Karpas-422 (cell line): ENCODE results near the gene DDX50. TPM values are rescaled to one million over a fixed set of nuclear protein-coding genes. Genes with fewer than 3 reads are reported as not detected.
A peak's percentile ranks its signal among the peaks of the same experiment; 100 is the strongest.
"Not testable (repeated sequence)": the region's sequence is repeated elsewhere in the genome, so short reads cannot be mapped to it uniquely, and the experiment has no call there.

Experiments used
- DNase-seq: peaks from one replicate; pipeline ENCODE4 v3.0.0-alpha.2; 2015
- H2AFZ ChIP-seq: fragments of 200-600 bp; sonication (generic); 2 replicates; pipeline ENCODE4 v1.6.1; 2014; ENCODE audit warnings: antibody characterized with exemption, low read length, mixed read lengths
- H3K27ac ChIP-seq: fragments of 200-600 bp; sonication (generic); 2 replicates; pipeline ENCODE4 v1.5.1; 2014; ENCODE audit warnings: mild to moderate bottlenecking, low read length, moderate library complexity
- H3K27me3 ChIP-seq: fragments of 200-600 bp; sonication (generic); 2 replicates; pipeline ENCODE4 v1.6.1; 2014; ENCODE audit warnings: low read length, mixed read lengths
- H3K36me3 ChIP-seq: fragments of 200-600 bp; sonication (generic); 2 replicates; pipeline ENCODE4 v1.6.1; 2014; ENCODE audit warnings: low read length, mixed read lengths; ENCODE audit not compliant: insufficient read depth
- H3K4me1 ChIP-seq: fragments of 200-600 bp; sonication (generic); 2 replicates; pipeline ENCODE4 v1.6.1; 2014; ENCODE audit warnings: mild to moderate bottlenecking, low read length, mixed read lengths
- H3K4me2 ChIP-seq: fragments of 200-600 bp; sonication (generic); 2 replicates; pipeline ENCODE4 v1.6.1; 2014; ENCODE audit warnings: low read length, low read depth, mild to moderate bottlenecking; ENCODE audit not compliant: poor library complexity, severe bottlenecking
- H3K4me3 ChIP-seq: fragments of 200-600 bp; sonication (generic); 2 replicates; pipeline ENCODE4 v1.5.1; 2014; ENCODE audit warnings: mild to moderate bottlenecking, antibody characterized with exemption, low read length, mixed read lengths
- H3K79me2 ChIP-seq: fragments of 200-600 bp; sonication (generic); 2 replicates; pipeline ENCODE4 v1.6.1; 2014; ENCODE audit warnings: mild to moderate bottlenecking, low read length, mixed read lengths
- H3K9ac ChIP-seq: fragments of 200-600 bp; sonication (generic); 2 replicates; pipeline ENCODE4 v1.6.0; 2014; ENCODE audit warnings: low read length
- H3K9me2 ChIP-seq: fragments of 200-600 bp; sonication (generic), shearing (Covaris generic); replicated peaks from 2 replicates; pipeline ENCODE4 v1.6.0; 2014; ENCODE audit warnings: mild to moderate bottlenecking, low read length, moderate library complexity; ENCODE audit not compliant: insufficient read depth
- H3K9me3 ChIP-seq: fragments of 300-700, 200-600 bp; sonication (generic); 2 replicates; pipeline ENCODE4 v1.6.1; 2014; ENCODE audit warnings: low read length, mixed read lengths
- H4K20me1 ChIP-seq: fragments of 200-600 bp; sonication (generic); 2 replicates; pipeline ENCODE4 v1.6.1; 2014; ENCODE audit warnings: mild to moderate bottlenecking, antibody characterized with exemption, low read length, low read depth; ENCODE audit not compliant: insufficient read depth
- total RNA-seq: library from RNA; depleted of rRNA; stranded (reverse); fragments of >200 nt; shearing (Covaris generic); gene quantifications from 2 replicates; pipeline ENCODE4 v1.2.3, GENCODE V29; 2014; ENCODE audit warnings: low replicate concordance

DDX50 gene
- total RNA-seq, 1 experiment from 2014 or later, result 48.3 TPM

DNA sequence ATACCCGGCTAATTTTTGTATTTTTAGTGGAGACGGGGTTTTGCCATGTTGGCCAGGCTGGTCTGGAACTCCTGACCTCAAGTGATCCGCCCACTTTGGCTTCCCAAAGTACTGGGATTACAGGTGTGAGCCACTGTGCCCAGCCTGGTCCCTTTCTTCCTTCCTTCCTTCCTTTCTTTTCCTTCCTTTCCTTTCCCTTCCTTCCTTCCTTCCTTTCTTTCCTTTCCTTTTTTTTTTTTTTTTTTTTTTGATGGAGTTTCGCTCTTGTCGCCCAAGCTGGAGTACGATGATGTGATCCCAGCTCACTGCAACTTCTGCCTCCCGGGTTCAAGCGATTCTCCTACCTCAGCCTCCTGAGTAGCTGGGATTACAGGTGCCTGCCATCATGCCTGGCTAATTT, 28.8 kb downstream of the DDX50 start:
- H3K4me3 ChIP-seq, H3K9ac ChIP-seq: not testable (repeated sequence)

DNA sequence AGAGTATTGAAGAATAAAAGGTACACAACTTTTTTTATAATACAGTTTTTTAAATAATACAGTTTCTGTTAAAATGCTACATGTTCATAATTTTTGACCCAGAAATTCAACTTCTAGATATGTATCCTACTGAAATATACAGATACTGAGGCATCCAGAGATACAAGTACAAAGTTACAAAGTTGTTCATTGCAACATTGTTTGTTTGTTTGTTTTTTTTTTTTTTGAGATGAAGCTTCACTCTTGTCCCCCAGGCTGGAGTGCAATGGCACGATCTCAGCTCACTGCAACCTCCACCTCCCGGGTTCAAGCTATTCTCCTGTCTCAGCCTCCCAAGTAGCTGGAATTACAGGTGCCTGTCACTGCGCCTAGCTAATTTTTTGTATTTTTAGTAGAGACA, 31.7 kb downstream of the DDX50 start:
- not testable (repeated sequence) for H3K27ac ChIP-seq, DNase-seq, H3K9me3 ChIP-seq, H2AFZ ChIP-seq, H3K4me2 ChIP-seq, H3K9ac ChIP-seq, H3K4me1 ChIP-seq, H3K27me3 ChIP-seq, H3K4me3 ChIP-seq, H3K9me2 ChIP-seq, H4K20me1 ChIP-seq
- peaks cover 24% of the 10 kb centered on the region for H3K79me2 ChIP-seq
- peaks cover 24% of the 10 kb centered on the region; the same call in 1 of the 2 replicates for H3K36me3 ChIP-seq

More for the DNA sequence above, 28.8 kb downstream of the DDX50 start:
- H3K9me2 ChIP-seq, DNase-seq, H3K4me1 ChIP-seq, H2AFZ ChIP-seq, H3K27me3 ChIP-seq, H4K20me1 ChIP-seq, H3K4me2 ChIP-seq, H3K27ac ChIP-seq, H3K9me3 ChIP-seq: not testable (repeated sequence)
- Histone ChIP-seq H3K79me2 (peaks cover 46% of the 10 kb centered on the region), H3K36me3 (peaks cover 18% of the 10 kb centered on the region; the same call in 1 of the 2 replicates)

- Histone ChIP-seq H4K20me1 (no peaks in the 10 kb centered on the region), H3K9ac (no peak overlapping the region), H3K27ac (no peak overlapping the region), H3K36me3 (peaks cover 39% of the 10 kb centered on the region; the same call in 1 of the 2 replicates), H3K79me2 (peaks cover 42% of the 10 kb centered on the region), H2AFZ (no peak overlapping the region), H3K4me3 (no peak overlapping the region), H3K27me3 (no peaks in the 10 kb centered on the region), H3K4me2 (no peak overlapping the region), H3K4me1 (no peaks in the 10 kb centered on the region), H3K9me2 (no peaks in the 10 kb centered on the region), H3K9me3 (no peaks in the 10 kb centered on the region)
- no peak for DNase-seq
These were observed 33.9 kb downstream of the DDX50 start for GRCh38 chr10:68934994-68935393.

GRCh38 chr10:68938117-68938516, 37.0 kb downstream of the DDX50 start:
- no peak overlapping the region for H3K4me2 ChIP-seq
- H3K9me2 ChIP-seq, result no peaks in the 10 kb centered on the region
- no peak overlapping the region for H3K27ac ChIP-seq
- DNase-seq, result no peak
- no peaks in the 10 kb centered on the region for H3K4me1 ChIP-seq
- no peaks in the 10 kb centered on the region for H3K27me3 ChIP-seq
- H2AFZ ChIP-seq, result no peak overlapping the region
- no peak overlapping the region for H3K9ac ChIP-seq
- no peaks in the 10 kb centered on the region for H4K20me1 ChIP-seq
- H3K36me3 ChIP-seq, result peaks cover 45% of the 10 kb centered on the region; the same call in 1 of the 2 replicates
- H3K4me3 ChIP-seq, result no peak overlapping the region
- peaks cover 33% of the 10 kb centered on the region for H3K79me2 ChIP-seq
- no peaks in the 10 kb centered on the region for H3K9me3 ChIP-seq

DNA sequence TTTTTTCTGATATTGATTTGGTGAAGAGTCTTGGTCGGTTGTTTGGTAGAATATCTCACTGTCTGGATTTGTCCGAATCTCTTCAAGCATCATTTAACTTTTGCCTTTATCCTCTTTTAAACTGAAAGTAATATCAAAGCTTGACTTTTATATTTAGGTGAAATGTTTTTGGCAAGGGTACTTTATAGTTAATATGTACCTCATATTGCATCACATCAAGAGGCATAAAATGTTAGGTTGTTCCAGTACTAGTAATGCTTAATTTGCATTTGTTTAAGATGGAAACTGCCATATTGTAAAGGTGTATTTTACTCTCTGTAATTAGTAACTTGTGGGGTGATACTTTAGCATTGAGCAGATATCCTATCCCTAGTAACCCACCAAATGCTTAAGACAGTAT, 37.8 kb downstream of the DDX50 start:
- peaks cover 33% of the 10 kb centered on the region for H3K79me2 ChIP-seq
- no peak overlapping the region for H3K4me2 ChIP-seq
- no peak for DNase-seq
- H3K4me3 ChIP-seq, result no peak overlapping the region
- no peak overlapping the region for H3K27ac ChIP-seq
- no peaks in the 10 kb centered on the region for H3K9me3 ChIP-seq
- peaks cover 53% of the 10 kb centered on the region; the same call in 1 of the 2 replicates for H3K36me3 ChIP-seq
- H2AFZ ChIP-seq, result no peak overlapping the region
- H3K27me3 ChIP-seq, result no peaks in the 10 kb centered on the region
- H3K4me1 ChIP-seq, result no peaks in the 10 kb centered on the region
- no peaks in the 10 kb centered on the region for H3K9me2 ChIP-seq
- no peak overlapping the region for H3K9ac ChIP-seq
- no peaks in the 10 kb centered on the region for H4K20me1 ChIP-seq

- Histone ChIP-seq H3K79me2 (peaks cover 24% of the 10 kb centered on the region), H3K36me3 (peaks cover 51% of the 10 kb centered on the region; the same call in 1 of the 2 replicates)
- H3K4me1 ChIP-seq, H3K27ac ChIP-seq, H3K9me3 ChIP-seq, H2AFZ ChIP-seq, H3K9me2 ChIP-seq, H4K20me1 ChIP-seq, DNase-seq, H3K27me3 ChIP-seq, H3K9ac ChIP-seq, H3K4me3 ChIP-seq, H3K4me2 ChIP-seq: not testable (repeated sequence)
These were observed 39.8 kb downstream of the DDX50 start for GRCh38 chr10:68940917-68941316.

- peaks cover 29% of the 10 kb centered on the region for H3K36me3 ChIP-seq
- H3K9me3 ChIP-seq, result no peaks in the 10 kb centered on the region
- no peaks in the 10 kb centered on the region for H3K9me2 ChIP-seq
- DNase-seq, result no peak
- H3K27ac ChIP-seq, result no peak overlapping the region
- no peaks in the 10 kb centered on the region for H3K27me3 ChIP-seq
- no peak overlapping the region for H2AFZ ChIP-seq
- H3K4me1 ChIP-seq, result peaks cover 7% of the 10 kb centered on the region
- H3K9ac ChIP-seq, result no peak overlapping the region
- H3K79me2 ChIP-seq, result peaks cover 17% of the 10 kb centered on the region
- no peaks in the 10 kb centered on the region for H4K20me1 ChIP-seq
- no peak overlapping the region for H3K4me2 ChIP-seq
- H3K4me3 ChIP-seq, result no peak overlapping the region
These were observed 49.5 kb downstream of the DDX50 start for GRCh38 chr10:68950598-68950997.

- Histone ChIP-seq H3K79me2 (peaks cover 57% of the 10 kb centered on the region), H3K27ac (peak overlapping the region; percentile 88), H3K36me3 (peaks cover 29% of the 10 kb centered on the region), H3K9me3 (no peaks in the 10 kb centered on the region), H3K4me1 (peaks cover 26% of the 10 kb centered on the region), H3K9me2 (no peaks in the 10 kb centered on the region), H3K27me3 (no peaks in the 10 kb centered on the region), H3K9ac (peak overlapping the region; percentile 95), H3K4me3 (peak overlapping the region; percentile 92), H3K4me2 (peak overlapping the region; percentile 86), H2AFZ (no peak overlapping the region), H4K20me1 (peaks cover 28% of the 10 kb centered on the region)
- peak; percentile 66 for DNase-seq
These were observed 53.8 kb downstream of the DDX50 start for GRCh38 chr10:68954904-68955303.
